ENCODE results near the gene KCTD1.

KCTD1 gene

DNA sequence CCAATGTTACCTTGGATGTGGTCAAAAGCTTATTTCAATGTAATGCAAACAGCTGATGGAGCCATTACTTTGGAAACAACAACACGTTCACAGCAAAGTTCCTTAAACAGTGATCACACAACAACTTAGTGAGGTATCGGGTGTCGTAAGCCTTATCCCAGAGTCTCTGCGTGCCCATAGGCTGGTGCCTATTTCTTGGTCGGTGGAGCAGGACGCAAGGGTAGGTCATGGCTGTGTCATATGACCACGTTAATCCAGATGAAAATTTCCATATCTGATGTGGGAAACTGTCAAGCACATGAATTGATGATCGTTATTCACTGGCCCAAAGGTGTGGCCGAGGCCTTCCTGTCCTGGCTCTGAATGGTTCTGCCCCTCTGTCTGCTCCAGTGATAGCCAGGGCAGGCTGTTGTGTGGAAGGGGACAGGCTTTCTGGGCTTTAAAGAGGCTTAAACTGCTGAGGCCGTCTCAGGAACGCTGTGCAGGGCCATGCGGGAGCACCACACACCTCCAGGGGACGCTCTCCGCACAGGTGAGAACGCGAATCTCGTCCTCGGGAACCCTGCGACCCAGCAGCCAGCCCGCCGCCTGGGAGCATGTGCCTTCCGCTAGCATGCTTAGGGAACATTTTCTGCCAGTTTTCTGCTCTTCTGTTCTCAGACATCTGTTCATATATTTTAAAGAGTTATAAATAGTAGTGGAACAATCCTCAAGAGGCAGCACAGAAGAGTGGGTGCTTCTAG lies 90.6 kb downstream of the KCTD1 start:
- no peaks in the 10 kb centered on the region for H3K36me3 Mint-ChIP-seq (ENCODE audit: low read depth)
- no peak overlapping the region for H3K27ac Mint-ChIP-seq
- DNase-seq (ENCODE audit: low spot score): no peak
- H3K27me3 Mint-ChIP-seq (ENCODE audit: low read depth): no peaks in the 10 kb centered on the region
- H3K4me1 Mint-ChIP-seq (ENCODE audit: low read depth): peaks cover 15% of the 10 kb centered on the region
- no peaks in the 10 kb centered on the region for H3K9me3 Mint-ChIP-seq
- no peak overlapping the region for H3K4me3 Mint-ChIP-seq

DNA sequence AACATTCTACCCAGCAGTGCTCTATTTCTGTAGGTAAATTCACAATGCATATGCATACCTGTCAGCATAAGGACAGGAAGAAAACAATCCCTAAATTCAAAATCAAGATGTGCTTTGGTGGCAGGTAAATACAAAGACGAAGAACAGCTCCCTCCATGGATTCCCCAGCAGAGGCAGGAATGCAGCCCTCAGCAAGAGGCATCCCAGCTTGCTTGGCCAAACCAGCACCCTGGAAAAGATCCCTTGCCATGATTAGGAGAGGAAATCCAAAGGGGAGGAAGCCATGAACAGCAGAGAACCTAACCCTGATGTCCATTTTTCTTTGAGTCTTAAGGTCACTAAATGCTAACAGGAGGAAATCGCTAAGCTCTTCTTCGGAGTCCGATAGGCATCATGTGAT lies 91.2 kb downstream of the KCTD1 start:
- H3K36me3 Mint-ChIP-seq (ENCODE audit: low read depth): no peaks in the 10 kb centered on the region
- H3K27ac Mint-ChIP-seq: no peak overlapping the region
- H3K4me1 Mint-ChIP-seq (ENCODE audit: low read depth): peaks cover 15% of the 10 kb centered on the region
- H3K27me3 Mint-ChIP-seq (ENCODE audit: low read depth): no peaks in the 10 kb centered on the region
- no peak for DNase-seq (ENCODE audit: low spot score)
- no peak overlapping the region for H3K4me3 Mint-ChIP-seq
- no peaks in the 10 kb centered on the region for H3K9me3 Mint-ChIP-seq

DNA sequence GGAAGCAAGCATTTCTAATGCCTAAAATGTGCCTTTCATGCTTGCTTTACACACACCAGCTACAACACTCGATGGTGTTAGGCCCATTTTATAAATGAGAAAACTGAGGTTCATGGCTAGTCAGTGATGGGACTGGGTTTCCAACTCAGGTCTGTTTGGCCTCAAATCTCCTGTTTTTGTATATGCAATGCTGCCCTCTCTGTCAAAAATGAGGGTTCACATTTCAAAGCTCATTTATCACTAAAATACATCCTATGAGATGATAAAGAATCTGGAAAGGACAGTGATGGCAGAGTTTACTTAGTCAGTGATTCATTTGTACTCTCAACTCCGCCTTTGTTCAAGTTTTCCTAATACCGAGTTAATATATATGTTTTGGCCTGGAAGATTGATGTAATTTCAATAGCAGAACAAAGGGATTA lies 92.3 kb downstream of the KCTD1 start:
- Mint-ChIP-seq H3K27me3 (ENCODE audit: low read depth) (no peaks in the 10 kb centered on the region), H3K36me3 (ENCODE audit: low read depth) (no peaks in the 10 kb centered on the region), H3K9me3 (no peaks in the 10 kb centered on the region), H3K4me3 (no peak overlapping the region), H3K4me1 (ENCODE audit: low read depth) (peaks cover 15% of the 10 kb centered on the region), H3K27ac (no peak overlapping the region)
- no peak for DNase-seq (ENCODE audit: low spot score)

DNA sequence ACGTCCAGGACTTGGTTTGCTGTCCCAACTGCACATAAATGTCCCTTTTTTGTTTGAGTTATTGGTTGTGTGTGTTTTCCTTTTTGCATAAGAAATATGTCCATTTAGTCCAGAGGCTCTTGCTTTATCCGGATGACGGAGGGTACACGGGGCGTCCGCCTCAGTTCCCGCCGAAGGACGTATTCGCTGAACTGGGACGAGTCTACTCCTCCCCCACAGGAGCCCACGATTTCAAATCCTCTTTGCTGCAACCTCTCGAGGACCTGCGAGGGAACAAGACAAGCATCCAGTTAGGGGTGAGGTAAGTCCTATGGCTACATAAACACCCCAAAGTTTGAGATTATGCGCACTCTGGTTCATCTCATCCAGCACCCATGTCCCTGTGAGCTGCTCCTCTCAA lies 92.7 kb downstream of the KCTD1 start:
- H3K4me1 Mint-ChIP-seq (ENCODE audit: low read depth): peaks cover 13% of the 10 kb centered on the region
- H3K27ac Mint-ChIP-seq: no peak overlapping the region
- H3K27me3 Mint-ChIP-seq (ENCODE audit: low read depth): no peaks in the 10 kb centered on the region
- no peak for DNase-seq (ENCODE audit: low spot score)
- no peak overlapping the region for H3K4me3 Mint-ChIP-seq
- H3K36me3 Mint-ChIP-seq (ENCODE audit: low read depth): no peaks in the 10 kb centered on the region
- no peaks in the 10 kb centered on the region for H3K9me3 Mint-ChIP-seq

DNA sequence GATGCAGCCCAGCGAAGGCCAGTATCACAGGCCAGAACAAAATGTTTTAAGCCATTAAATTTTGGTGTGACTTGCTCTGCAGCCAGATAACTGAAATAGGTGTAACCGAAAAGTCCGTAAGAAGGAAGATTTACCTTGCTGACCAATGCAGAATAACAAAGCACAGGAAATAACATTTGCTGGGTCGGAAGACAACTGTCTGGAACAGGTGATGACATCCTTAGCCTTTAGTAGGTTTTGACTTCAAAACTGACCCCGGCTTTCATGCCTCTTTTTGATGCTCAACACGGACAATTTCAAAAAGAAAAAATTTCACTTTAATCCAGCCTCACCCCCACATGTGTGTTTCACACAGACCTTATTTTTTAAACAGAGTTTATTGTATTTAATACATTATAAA lies 93.7 kb downstream of the KCTD1 start:
- Mint-ChIP-seq H3K27me3 (ENCODE audit: low read depth) (no peaks in the 10 kb centered on the region), H3K4me3 (no peak overlapping the region), H3K4me1 (ENCODE audit: low read depth) (peaks cover 10% of the 10 kb centered on the region), H3K27ac (no peak overlapping the region), H3K9me3 (no peaks in the 10 kb centered on the region), H3K36me3 (ENCODE audit: low read depth) (no peaks in the 10 kb centered on the region)
- no peak for DNase-seq (ENCODE audit: low spot score)

DNA sequence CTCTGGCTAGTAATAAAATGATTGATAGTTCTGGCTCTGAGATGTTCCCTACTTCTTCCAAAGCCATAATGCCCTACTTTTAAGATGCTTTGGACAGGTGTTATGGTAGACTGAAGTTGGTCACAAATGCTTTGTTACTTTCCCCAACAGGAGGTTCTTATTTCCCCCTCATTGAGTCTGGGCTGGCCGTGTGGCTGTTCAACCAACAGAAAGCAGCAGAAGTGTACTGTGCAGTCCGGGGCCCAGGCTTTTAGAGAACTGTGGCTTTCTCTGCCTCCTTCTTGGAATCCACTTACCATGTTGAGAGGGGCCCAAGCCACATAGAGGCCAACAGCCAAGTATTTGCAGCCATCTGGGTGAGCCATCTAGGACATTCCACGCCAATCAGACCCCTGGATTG lies 94.2 kb downstream of the KCTD1 start:
- H3K4me3 Mint-ChIP-seq: no peak overlapping the region
- H3K27ac Mint-ChIP-seq: no peak overlapping the region
- no peaks in the 10 kb centered on the region for H3K9me3 Mint-ChIP-seq
- H3K4me1 Mint-ChIP-seq (ENCODE audit: low read depth): peaks cover 9% of the 10 kb centered on the region
- H3K27me3 Mint-ChIP-seq (ENCODE audit: low read depth): no peaks in the 10 kb centered on the region
- no peaks in the 10 kb centered on the region for H3K36me3 Mint-ChIP-seq (ENCODE audit: low read depth)
- no peak for DNase-seq (ENCODE audit: low spot score)

DNA sequence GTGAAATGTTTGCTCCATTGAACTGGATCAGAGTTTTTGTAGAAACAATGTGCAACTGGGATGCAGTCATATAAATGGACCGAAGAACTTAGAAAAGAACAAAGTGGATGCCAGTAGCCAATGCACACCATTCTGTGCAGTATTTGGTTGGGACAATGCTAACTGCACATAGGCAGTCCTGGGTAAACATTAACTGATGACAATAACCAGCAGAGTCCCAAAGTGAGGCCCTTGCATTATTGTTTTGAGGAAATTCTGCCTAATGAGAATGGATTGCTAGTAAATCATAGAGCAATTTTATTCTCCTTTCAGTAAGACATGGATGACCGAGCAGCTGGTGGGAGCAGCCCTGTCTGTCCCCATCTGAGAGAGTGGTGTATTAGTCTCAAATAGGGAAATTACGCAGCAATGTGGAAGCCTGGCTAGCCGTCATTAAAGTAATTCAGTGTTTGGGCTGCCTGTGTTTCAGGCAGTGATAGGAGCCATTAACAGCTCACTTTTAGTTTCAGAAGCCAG lies 94.9 kb downstream of the KCTD1 start:
- Mint-ChIP-seq H3K36me3 (ENCODE audit: low read depth) (no peaks in the 10 kb centered on the region), H3K27me3 (ENCODE audit: low read depth) (no peaks in the 10 kb centered on the region)

DNA sequence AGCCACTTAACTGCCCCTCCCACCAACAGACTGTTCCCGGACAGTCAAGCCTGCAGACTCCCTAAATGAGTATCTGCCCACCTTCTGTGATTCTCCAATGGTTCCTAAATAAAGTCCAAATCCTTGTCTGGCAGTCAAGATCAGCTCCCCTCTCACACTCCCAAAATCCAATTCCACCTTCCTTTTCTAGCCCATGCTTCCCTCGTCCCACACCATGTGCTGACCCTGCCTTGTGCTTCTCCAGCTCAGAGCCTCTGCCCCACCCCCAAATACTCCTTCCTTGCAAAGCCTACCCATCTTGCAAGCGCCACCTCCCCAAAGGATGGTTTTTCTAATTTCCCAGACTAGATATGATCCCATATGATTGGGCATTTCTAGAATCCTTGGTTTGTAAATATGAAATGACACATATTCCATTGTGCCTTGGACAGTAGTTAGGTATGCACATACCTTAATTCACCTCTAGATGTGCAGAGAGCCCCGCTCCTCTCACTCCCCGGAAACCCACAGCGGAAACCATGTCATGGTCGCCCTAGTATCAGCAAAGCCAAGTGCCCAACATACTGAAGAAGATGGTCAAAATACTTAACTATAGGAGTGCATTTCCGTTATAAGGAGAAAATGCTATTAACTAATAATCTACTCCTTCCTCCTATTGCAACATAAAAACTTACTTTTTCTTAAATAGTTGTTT lies 97.2 kb downstream of the KCTD1 start:
- Mint-ChIP-seq H3K4me1 (ENCODE audit: low read depth) (no peaks in the 10 kb centered on the region), H3K4me3 (no peak overlapping the region), H3K36me3 (ENCODE audit: low read depth) (no peaks in the 10 kb centered on the region), H3K27me3 (ENCODE audit: low read depth) (peaks cover under 1% of the 10 kb centered on the region), H3K9me3 (no peaks in the 10 kb centered on the region), H3K27ac (no peak overlapping the region)
- no peak for DNase-seq (ENCODE audit: low spot score)

More for the DNA sequence above, 94.9 kb downstream of the KCTD1 start:
- DNase-seq (ENCODE audit: low spot score): no peak
- no peaks in the 10 kb centered on the region for H3K9me3 Mint-ChIP-seq
- peaks cover 1% of the 10 kb centered on the region for H3K4me1 Mint-ChIP-seq (ENCODE audit: low read depth)
- no peak overlapping the region for H3K27ac Mint-ChIP-seq
- H3K4me3 Mint-ChIP-seq: no peak overlapping the region

DNA sequence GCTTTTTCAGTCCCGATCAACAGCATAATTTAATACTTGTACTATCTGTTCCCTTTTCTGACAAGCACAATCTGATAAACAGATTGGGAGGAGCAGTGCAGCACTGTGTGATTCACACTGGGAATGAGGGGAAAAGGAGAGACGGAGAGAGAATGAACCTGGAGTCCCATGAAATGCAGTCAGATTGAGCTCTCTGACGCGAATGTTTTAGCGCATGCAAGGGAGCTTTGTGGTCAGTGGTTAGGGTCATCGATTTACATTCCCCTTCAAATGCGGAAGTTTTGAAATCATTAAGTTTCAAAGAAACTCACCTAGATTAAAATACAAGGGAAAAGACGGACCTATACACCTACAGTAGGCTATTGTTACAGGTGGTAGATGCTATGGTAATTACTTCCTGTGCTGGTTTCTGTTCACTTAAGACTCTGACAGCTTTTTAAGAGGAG lies 99.6 kb downstream of the KCTD1 start:
- H3K4me1 Mint-ChIP-seq (ENCODE audit: low read depth): no peaks in the 10 kb centered on the region

DNA sequence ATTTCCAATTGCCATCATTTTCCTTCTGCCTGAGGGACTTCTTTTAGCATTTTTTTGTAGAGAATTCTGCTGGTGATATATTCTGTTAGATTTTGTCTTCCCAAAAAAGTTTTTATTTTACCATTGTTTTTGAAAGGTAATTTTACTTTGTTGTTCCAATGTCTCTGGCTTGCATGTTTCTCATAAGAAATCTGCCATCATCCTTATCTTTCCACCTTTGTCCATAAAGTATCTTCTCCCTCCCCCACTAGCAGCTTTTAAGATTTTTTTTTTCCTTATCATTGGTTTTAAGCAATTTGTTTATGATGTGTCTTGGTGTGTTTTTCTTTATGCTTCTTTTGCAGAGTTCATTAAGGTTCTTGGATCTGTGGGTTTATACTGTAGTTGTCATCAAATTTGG lies 104.5 kb downstream of the KCTD1 start:
- no peaks in the 10 kb centered on the region for H3K9me3 Mint-ChIP-seq
- no peak for DNase-seq (ENCODE audit: low spot score)
- no peaks in the 10 kb centered on the region for H3K4me1 Mint-ChIP-seq (ENCODE audit: low read depth)
- peaks cover 23% of the 10 kb centered on the region for H3K27me3 Mint-ChIP-seq (ENCODE audit: low read depth)
- no peak overlapping the region for H3K4me3 Mint-ChIP-seq
- no peak overlapping the region for H3K27ac Mint-ChIP-seq
- H3K36me3 Mint-ChIP-seq (ENCODE audit: low read depth): no peaks in the 10 kb centered on the region

More for the DNA sequence above, 99.6 kb downstream of the KCTD1 start:
- Mint-ChIP-seq H3K4me3 (no peak overlapping the region), H3K27ac (no peak overlapping the region), H3K9me3 (no peaks in the 10 kb centered on the region), H3K27me3 (ENCODE audit: low read depth) (peaks cover 6% of the 10 kb centered on the region), H3K36me3 (ENCODE audit: low read depth) (no peaks in the 10 kb centered on the region)
- no peak for DNase-seq (ENCODE audit: low spot score)

DNA sequence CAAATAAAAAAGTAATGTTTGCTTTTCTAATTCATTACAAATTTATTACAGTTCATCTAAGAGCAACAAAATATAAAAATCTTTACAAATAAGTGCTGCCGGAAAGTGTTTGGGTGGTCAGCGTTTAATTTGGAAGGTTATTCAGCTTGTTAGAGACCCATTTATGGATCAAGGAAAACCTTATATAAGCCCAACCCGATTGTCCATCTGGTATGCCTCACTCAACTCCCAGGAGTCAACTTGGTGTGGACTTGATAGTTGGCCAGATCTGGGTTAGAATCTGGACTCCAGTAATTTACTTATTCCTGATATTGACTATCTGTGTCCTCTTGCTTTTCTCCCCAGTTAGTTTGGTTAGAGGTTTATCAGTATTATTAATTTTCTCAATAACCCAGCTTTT lies 106.2 kb downstream of the KCTD1 start:
- H3K4me3 Mint-ChIP-seq: no peak overlapping the region
- H3K9me3 Mint-ChIP-seq: no peaks in the 10 kb centered on the region
- peaks cover 28% of the 10 kb centered on the region for H3K27me3 Mint-ChIP-seq (ENCODE audit: low read depth)
- H3K4me1 Mint-ChIP-seq (ENCODE audit: low read depth): no peaks in the 10 kb centered on the region
- H3K36me3 Mint-ChIP-seq (ENCODE audit: low read depth): no peaks in the 10 kb centered on the region
- no peak overlapping the region for H3K27ac Mint-ChIP-seq
- DNase-seq (ENCODE audit: low spot score): no peak

DNA sequence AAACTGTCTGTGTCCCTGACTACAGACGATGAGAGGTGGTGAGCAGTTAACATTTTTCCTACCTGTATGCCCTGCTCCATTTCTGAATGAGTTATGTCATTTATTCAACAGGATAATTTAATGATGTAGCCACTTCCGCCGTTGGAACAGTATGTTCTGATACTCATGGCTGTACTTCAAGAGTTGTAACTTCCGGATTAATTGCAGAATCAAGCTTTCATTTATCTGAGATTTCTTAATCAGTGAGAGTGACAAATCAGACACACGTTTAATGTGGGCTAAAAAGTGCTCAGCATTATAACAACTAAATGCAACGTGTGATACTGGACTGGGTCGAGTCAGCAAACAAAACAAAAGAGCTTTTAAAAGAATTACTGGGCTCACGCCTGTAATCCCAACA lies 107.7 kb downstream of the KCTD1 start:
- Mint-ChIP-seq H3K27ac (no peak overlapping the region), H3K27me3 (ENCODE audit: low read depth) (peaks cover 30% of the 10 kb centered on the region), H3K4me1 (ENCODE audit: low read depth) (no peaks in the 10 kb centered on the region), H3K36me3 (ENCODE audit: low read depth) (no peaks in the 10 kb centered on the region), H3K4me3 (no peak overlapping the region), H3K9me3 (no peaks in the 10 kb centered on the region)
- DNase-seq (ENCODE audit: low spot score): no peak

DNA sequence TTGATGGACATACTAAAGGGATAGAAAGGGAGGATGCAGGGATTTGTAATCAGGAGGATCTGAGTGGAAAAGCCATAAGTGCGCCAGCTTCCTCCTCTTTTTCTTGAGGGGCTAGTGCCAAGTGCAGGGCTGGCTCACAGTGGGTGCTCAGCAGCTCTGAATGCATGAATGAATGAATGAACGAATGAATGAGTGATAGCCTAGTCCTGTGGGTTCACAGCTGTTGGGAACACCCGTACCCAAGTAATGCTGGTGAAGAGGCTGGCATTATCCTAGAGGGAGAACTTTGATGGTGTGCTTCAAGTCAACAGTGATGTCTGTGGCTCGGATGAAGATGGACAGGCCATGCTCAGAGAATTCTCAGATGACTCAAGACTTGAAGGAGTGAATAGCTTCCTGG lies 108.8 kb downstream of the KCTD1 start:
- H3K4me1 Mint-ChIP-seq (ENCODE audit: low read depth): no peaks in the 10 kb centered on the region
- no peak overlapping the region for H3K27ac Mint-ChIP-seq
- H3K36me3 Mint-ChIP-seq (ENCODE audit: low read depth): no peaks in the 10 kb centered on the region
- H3K27me3 Mint-ChIP-seq (ENCODE audit: low read depth): peaks cover 30% of the 10 kb centered on the region
- no peak overlapping the region for H3K4me3 Mint-ChIP-seq
- no peaks in the 10 kb centered on the region for H3K9me3 Mint-ChIP-seq
- no peak for DNase-seq (ENCODE audit: low spot score)

DNA sequence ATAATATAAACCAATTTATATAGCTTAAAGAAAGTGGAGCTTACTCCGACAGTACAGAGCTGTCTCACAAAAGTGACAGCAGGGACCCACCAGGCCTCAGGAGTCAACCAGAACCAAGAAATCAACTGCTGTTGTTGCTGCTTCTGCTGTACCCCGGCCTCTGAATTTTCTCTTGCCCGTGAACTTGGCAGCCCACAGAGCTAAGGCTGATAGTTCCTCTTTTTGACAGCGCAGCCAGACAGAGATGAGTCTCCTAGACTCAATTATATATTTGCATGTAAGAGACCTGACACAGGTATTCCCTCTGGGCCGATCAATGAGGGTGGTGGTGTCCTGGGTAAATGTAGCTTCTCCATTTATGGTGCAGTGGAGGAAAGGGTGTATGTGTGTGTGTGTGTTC lies 109.4 kb downstream of the KCTD1 start:
- no peak overlapping the region for H3K27ac Mint-ChIP-seq
- peaks cover 27% of the 10 kb centered on the region for H3K27me3 Mint-ChIP-seq (ENCODE audit: low read depth)
- no peaks in the 10 kb centered on the region for H3K36me3 Mint-ChIP-seq (ENCODE audit: low read depth)
- H3K4me1 Mint-ChIP-seq (ENCODE audit: low read depth): no peaks in the 10 kb centered on the region
- H3K4me3 Mint-ChIP-seq: no peak overlapping the region
- DNase-seq (ENCODE audit: low spot score): no peak
- no peaks in the 10 kb centered on the region for H3K9me3 Mint-ChIP-seq
